ENCODE results near the gene CACNA1A.

The CACNA1A gene

DNA sequence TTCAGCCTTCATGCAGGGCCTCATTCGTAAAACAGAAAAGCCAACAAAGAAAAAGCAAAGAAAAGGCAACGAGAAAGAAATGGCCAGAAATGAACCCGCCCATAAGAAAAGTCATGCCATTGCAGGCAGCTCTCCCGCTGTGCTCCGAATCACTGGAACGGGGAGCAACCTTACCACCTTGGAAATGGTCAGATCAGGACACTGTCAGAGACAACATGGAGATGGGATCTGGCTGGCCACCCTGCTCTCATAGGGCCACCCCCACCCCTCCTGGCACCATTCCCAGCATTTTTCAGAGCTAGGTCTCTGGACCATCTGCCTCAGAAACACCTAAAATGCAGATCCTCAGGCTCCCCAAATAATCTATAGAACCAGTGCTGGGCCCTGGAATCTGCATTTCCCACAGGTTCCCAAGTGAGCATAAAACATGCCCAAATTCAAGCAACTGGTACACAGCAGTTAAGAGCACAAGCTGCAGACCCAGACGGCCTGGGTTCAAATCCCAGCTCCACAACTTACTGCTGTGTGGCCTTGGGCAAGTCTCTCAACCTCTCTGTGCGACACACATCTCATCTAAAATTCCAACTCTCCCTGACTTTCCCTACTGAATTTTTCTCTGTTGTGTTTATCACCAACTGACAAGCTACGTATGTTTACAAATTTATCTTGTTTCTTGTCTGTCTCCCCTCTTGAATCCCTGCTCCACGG is 204.5 kb downstream of the CACNA1A start:
- no peak for DNase-seq

DNA sequence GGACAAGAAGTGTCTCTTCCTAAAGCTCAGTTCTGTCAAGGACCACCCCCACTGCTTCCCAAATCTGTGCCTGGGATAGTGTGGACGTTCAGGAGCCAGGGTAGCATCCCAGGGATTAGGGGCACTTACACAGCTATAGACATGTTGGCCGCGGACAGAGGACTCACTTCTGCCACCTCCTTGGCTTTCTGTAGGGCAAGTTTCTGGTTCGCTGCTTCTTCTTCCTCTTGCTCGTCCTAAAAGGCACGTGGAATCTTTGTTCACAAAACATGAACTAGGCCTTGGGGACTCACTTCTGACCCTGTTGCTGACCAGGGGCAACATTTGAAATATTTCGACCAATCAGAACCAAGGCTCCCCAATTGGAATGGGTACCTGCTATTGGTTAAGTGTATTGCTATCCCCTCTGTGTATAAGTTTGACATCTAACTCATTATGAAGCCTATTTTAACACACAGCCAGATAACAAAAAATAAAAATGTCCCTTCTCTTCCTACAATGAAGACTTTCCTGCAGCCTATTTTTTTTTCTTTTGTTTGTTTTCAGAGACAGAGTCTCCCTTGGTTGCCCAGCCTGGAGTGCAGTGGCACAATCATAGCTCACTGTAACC is 205.8 kb downstream of the CACNA1A start:
- DNase-seq, result no peak

DNA sequence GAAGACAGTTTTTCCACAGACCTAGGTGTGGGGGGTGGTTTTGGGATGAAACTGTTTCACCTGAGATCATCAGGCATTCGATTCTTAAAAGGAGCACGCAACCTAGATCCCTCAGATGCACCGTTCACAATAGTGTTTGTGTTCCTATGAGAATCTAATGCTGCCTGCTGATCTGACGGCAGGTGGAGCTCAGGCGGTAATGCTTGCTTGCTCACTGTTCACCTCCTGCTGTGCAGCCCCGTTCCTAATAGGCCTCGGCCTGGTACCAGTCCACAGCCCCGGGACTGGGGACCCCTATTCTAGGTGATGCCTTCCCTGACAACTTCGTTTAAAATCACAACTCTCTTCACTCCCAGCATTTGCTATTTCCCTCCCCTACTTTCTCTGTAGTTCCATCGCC is 206.4 kb downstream of the CACNA1A start:
- DNase-seq, result no peak

DNA sequence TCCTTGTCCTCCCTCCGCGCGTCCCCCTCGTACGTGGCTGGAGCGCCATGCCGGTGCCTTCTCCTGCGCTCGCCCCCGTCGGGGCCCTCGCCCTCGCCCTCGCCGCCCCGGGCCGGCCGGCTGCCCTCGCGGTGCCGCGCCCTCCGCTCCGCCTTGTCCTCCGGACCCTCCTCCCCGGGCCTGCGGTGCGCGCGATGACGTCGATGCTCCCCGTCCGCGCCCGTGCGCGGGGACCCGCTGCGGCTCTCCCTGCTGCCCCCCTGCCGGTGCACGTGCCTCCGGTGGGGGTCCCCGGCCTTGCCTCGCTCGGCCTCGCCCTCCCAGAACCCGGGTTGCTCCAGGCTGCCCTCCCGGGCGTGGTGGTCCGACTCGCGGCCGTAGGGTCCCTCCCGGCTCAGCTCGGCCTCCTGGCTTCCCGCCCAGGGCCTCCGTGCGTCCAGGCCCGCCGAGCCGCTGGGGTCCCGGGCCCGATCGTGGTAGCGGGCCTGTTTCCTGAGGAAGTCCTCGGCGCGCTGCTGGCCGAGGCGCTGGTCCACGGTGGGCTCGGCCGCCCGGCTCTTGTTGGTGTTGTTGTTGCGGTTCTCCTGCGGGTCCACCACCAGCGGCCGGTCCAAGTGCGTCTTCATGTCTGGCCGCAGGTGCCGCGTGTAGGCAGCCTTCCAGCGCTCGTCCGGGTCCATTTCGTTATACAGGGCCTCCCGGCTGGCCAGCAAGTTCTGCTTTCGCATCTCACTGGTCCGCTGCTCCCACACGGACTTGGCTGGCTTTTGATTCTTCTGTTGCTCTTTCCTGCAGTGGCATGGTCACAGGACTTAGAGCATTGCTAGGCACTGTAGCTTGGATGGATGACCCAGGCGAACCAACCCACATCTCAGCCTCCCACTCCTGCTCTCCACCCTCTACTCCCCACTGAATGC is 207.5 kb downstream of the CACNA1A start:
- DNase-seq, result no peak

DNA sequence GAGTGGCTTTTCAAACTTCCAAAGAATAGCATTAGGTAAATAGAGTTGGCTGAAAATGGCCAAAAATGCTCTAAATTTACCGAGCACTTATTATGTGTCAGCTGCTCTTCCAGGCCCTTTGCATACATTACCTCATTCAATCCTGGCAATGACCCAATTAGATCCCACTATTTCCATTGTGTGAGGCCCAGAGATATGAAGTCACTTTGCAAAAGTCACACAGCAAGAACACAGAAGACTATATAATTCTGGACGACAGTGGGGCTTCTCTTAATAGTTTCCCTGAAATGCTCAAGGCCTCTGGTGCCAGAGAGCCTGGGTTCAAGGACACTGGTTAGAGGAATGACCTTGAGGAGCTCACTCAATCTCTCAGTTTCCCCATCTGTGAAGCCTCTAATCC is 209.3 kb downstream of the CACNA1A start:
- DNase-seq, result no peak

DNA sequence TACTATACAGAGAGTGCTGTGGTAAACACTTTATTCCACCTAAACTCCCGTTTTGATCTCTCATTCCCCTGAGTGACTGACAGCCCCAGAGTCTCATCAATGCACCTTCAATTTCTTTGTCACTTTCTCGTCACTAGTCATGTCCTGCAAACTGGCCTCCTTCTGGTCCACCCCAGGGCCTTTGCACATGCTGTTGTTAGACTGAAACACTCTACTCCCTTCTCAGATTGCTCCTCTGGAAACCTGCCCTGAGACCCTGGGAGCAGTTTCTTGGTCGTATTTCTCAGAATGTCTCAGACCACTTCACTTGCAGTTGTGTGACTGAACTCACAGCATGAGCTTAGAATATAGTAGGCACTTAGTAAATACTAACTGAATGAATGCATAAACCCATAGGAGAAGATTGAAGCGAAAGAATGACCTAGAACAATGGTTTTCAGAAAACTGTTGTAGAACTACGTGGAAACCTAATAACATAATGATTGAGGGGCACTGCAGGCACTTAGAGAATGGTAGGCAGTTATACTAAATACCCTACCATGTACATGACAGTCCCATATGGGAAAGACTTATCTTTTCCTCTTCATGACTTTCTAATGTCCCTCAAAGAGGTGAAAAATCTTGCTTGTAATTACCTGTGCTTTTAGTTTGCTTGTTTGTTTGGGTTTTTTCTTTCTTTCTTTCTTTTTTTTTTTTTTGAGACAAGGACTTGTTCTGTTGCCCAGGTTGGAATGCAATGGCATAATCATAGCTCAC is 211.3 kb downstream of the CACNA1A start:
- DNase-seq, result no peak

DNA sequence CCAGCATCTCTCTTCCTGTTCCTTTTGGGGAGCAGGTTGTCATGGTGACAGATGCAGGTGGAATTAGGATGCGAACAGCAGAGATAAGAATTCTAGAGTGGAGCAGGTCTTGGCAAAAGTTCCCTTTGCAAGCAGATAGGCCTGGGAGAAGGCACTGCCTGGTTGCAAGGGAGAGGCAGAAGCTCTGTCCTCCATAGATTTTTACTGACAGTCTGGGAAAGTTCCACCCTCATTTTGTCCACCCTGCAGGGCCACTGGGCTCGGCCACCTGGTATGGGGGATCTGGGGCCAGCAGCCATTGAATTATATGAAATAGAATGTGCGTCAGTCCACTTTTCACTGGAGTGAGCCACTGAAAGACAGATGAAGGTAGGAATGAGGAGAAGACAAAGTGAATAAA is 214.4 kb downstream of the CACNA1A start:
- no peak for DNase-seq

DNA sequence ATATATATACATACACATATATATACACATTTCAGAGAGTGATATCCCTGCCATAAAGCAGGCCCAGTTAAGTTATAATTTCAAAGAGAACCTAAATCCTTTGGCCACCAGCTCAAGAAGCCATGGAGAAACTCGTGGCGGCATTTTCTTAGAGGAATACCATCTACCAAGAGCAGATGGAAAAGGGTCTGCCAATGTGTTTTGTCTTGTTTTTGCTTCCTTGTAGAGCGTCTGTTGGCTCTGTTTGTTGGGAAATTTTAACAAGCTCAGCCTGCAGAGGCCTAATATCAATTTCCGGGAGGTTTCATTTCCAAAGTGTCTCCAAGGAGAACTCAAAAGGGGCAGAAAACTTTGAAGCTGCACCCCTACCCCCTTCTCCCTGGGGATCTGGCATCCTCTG is 215.5 kb downstream of the CACNA1A start:
- DNase-seq, result no peak

DNA sequence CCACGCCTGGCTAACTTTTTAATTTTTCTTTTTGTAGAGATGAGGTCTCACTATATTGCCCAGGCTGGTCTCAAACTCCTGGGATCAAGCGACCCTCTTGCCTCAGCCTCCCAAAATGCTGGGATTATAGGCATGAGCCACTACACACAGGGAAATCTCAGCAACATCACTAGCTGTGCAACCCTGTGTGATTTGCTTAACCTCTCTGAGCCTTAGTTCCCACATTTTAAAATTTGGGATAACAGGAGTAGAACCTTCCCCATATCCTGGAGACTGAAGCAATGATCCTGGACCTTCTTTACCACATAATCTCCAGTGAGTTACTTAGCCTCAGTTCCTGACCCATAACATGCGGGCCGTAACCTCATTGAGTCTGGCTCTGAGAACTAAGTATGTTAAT is 217.0 kb downstream of the CACNA1A start:
- DNase-seq, result no peak

DNA sequence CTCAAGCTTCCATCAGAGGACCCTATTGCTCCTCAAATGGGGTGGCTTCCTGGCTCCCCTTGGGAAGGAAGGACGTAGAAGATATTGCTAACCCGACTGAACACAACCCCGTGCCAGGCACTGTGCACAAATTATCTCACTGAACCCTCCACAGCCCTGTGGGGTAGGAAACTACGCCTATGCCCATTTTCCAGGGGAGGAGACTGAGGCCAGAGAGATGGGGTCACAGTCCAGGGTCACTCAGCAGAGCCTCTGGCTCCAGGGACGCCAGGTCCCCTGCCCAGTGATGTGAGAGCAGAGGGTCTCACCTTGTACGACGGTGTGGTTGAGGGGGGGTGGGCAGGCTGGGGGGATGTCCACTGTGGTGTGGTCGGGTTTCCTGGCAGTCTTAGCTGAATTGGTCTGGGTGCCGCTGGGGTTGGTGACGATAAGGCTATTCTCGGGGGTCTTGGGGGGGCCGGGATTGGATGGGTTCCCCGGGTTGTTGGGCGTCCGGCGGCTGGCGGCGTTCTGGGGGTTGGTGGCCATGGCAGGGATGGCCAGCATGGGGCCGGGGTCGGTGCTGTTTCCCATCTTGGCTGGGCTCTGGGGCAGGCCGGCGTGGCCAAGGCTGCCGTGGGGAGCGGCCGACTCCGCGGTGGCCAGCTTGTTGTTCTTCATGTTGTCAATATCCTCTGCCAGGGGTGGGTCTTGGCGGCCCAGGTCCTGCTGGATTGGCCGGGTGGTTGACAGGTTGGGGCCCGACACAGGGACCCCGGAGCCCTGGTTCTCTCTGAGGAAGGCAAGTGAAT is 219.9 kb downstream of the CACNA1A start:
- no peak for DNase-seq

DNA sequence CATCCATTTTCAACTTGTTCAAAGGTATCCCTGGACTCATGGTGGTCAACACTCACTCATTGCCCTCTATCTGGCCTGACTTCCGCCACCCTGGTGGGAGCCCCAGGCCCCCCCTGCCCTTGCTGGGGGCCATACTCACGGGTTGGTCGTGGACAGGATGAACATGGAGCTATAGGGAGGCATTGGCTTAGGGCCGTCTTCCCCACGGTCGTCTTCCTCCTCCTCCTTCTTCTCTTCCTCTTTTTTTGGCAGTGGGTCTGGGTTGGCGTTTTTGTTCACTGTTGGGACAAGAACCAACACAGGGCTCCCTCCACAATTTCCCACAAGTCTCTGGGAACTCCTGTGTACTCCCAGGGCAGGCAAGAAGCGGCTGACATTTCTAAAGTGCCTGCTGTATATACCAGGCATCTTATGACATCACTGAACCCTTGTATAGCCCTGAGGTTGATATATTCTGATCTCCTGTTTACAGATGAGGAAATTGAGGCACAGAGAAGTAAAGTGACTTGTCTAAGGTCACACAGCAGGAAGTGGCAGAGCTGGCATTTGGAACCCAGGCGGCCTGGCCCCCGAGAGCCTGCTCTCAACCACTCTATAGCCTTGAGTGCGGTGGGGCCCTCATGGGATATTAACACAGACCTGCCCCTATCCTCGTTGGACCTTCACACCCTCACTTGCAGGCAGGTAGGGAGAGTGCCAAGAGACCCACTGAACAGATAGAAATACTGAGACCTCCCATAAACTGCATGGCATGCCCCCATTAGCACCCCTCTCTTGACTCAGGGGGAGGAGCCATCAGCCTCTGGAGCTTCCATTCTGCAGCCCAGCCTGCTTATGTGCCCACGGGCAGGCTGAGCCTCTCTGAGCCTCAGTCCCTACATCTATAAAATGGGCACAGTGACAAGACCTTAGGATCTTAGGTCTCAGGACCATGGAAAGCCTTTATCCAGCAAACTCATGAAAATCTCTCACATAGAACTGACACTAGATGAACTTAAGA is 221.1 kb downstream of the CACNA1A start:
- DNase-seq, result no peak

DNA sequence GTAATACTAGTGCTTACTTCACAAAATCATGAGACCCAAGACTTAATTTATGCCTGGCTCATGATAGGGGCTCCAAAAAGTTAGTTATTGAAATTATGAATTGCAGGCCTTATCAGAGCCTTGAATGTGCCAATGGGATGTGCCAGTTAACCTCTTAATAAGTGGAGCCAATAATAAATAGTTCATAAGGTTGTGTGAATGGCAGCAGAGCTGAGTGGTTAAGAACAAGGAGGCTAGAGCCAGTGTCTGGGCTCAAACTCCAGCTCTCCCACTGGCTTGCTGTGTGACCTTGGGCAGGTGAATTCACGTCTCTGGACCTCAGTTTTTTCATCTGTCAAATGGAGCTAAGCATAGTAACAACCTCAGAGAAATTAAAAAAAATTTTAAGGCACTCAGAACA is 222.4 kb downstream of the CACNA1A start:
- no peak for DNase-seq

DNA sequence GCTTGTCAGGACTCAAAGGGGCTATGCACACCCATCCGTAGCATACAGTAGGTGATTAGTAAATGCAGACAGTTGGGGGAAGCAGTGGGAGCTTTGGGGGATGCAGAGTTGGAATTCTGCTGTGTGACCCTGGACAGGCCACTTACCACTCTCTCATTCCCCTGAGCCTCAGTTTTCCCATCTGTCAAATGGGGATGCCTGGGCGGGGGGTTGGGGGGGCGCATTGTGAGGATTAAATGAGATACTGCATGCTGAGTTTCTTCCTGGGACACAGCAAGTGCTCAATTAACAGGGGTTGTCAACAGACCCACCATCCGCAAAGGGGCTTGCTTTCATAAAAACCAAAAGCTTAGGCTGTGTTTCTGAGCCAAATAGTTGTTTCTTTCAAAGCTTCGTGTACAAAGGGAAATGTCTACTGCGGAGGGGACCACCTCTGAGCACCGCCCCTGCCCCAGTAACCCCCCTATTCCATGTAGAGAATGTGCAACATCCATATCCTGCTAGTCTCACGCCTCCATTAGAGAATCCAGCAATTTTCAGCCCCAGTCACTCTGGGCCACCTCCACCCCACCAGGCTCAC is 223.7 kb downstream of the CACNA1A start:
- no peak for DNase-seq

DNA sequence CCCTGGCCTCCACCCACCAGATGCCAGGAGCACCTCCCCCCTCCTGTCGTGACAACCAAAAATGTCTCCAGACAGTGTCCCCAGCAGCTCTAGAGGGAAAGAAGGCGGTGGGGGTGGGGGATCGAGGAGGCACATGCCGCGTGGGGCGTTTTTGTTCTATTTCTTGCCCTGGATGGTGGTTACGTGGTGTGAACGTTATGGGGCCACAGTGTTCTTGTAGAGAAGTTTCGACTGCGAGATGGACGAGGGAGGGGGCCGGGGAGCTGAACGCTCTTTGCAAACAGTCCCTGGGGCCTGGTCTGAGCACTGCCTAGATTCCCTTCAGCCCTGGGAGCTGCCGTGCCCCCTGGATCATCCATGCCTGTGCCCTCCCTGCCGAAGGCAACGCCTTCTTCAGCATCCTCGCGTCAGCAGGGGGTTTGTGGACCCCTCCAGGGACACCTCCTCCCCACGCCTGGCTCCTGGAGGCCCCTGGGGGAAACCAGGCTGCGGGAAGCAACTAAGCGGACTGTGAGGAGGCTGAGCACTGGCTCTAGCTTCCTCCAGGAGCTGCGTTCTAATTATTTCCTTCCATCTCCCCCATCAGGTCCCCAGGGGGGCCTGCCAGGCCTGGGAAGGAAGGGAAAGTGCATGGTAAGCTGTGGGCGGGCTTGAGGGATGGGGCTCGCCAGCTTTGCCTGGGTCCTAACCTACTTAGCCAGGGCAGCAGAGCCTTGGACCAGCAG is 224.6 kb downstream of the CACNA1A start:
- no peak for DNase-seq

DNA sequence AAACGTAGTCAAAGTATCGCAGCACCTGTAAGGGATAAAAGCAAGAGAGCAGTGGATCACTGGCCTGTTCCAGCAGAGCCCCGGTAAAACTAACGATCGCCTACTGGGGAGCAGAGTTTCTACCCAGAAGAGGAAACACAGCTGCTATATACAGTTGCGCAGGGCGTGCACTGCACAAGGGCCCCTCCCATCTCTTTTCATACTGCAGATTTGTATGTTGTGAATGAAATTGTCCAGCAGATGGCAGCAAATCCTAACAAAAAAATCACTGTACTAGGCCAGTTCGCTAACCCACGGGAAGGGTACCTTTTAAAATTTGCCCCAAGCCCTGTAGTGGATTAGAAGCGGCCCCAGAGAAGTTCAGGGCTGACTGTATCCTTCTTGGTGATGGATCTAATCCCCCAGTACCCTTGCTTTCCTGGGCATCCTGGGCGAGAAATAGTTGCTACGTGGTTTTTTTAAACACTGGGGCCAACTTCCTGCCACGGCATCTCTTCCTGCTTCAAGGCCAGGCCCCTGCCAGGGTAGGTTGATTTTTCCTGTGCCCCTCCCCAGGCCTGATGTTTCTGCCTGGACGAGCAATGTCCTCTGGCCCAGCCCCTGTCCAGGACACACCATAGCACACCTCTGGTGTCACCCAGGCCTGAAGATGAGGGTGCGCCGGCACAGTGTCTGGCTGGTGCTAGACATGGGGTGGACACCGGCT is 229.0 kb downstream of the CACNA1A start:
- peak; percentile 50 for DNase-seq

DNA sequence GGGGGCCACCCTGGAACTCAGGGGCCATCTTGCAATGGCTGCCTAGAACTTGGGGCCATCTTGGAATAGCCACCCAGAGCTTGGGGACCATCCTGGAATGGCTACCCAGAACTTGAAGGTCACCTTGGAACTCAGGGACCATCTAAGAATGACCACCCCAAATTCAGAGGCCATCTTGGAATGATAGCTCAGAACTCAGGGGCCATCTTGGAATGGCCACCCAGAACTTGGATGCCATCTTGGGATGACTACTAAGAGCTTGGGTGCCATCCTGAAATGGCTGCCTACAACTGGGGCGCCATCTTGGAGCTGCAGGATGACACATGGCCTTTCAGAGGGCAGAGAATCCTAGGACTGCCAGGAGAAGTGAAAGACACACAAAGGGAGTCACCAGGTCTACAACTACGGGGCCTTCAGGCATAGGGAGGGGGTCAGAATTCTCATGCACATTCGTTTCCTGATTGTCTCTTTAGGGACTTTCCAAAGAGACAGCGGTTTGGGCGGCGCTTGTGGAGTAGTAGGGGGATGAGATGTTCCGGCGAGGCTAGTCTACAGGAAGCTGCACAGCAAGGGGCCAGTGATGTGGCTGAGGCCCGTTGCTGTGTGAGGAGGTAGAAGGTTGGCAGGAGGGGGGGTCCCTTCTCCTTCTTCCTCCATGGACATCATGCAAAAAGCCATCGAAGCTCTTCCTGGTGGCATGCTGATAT is 231.1 kb downstream of the CACNA1A start:
- DNase-seq, result no peak

DNA sequence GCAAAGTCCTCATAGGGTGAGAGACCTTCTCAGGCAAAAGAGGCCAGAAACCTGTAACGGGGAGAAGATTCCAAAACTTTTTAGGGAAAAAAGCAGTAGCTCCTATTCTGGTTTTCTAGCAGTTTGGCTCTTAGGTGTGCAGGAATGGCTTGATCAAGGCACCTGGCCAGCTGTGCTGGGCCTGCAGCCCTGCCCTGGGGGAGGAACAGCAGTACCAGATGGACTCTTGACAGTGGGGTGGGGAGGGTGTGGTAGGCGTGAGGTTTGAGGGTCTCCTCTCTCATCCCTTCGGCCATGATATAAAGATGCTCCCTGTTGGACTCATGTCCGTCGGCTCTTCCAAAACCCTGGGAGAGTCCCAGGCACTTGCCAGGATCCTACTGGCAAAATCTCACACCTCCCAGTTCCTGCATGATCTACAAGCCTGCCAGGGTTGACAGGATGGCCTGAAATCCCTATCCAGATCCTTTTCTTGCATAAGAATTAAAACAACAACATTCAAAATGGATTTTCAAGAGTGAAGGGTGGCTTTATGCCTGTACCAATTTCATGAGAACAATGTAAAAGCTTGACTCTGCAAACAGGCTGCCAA is 235.7 kb downstream of the CACNA1A start:
- no peak for DNase-seq

DNA sequence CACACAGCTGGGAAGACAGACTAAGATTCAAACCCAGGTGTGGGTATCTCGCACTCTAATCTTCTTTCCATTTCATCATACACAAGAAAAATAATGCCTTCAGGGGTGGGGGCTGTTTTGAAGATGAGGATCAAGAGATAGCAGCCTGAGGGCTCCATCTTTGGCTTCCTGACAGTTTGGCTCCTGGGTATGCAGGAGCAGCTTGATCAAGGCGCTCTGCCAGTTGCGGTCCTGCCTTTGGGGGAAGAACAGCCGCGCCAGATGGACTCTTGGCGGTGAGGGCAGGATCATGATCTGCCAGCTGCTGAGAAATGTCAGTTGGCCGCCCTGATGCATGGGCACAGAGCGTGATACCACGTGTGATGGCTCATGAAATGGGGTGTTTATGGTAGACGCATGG is 236.9 kb downstream of the CACNA1A start:
- DNase-seq, result no peak
